Astrocyte of the cerebellum (primary cell): ENCODE data around the gene KCNJ13.

Experiments
- DNase-seq: peaks from one replicate; pipeline ENCODE4 v3.0.0-alpha.2; 2011; ENCODE audit warnings: low read depth
- H3K4me3 ChIP-seq: 2 replicates; pipeline ENCODE4 v1.5.1; 2011; ENCODE audit warnings: mild to moderate bottlenecking, low read depth, low read length, moderate library complexity
- in situ Hi-C: cut with HindIII; loops from 2 replicates; pipeline ENCODE4 v1.10.0; 2017; ENCODE audit warnings: low sequenced_read_pairs
- TF ChIP-seq, protein P1 (sequence below): IDR thresholded peaks from 2 replicates; pipeline ENCODE4 v1.5.1; 2012; ENCODE audit warnings: low read length, low read depth, moderate library complexity, mild to moderate bottlenecking; ENCODE audit errors: missing control alignments

KCNJ13 gene

DNA sequence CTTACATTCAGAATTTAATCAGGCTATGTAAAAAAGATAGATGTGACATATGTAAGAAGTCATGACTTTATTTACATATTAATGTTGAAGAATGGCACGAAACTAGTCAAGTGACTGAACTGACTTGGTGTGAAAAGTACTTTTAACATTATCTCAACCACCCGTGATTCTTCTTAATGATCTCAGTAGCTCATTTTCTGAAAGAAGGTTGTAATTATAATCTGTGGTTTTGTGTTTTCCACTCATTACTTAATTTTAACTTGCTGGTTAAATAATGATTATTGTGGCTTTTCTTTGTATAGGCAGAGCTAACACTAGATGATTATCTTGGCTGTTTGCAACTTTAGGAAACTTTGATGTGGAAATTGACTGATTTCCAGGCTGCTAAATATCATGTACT, 18.5 kb downstream of the KCNJ13 start:
- TF ChIP-seq, protein P1, sequence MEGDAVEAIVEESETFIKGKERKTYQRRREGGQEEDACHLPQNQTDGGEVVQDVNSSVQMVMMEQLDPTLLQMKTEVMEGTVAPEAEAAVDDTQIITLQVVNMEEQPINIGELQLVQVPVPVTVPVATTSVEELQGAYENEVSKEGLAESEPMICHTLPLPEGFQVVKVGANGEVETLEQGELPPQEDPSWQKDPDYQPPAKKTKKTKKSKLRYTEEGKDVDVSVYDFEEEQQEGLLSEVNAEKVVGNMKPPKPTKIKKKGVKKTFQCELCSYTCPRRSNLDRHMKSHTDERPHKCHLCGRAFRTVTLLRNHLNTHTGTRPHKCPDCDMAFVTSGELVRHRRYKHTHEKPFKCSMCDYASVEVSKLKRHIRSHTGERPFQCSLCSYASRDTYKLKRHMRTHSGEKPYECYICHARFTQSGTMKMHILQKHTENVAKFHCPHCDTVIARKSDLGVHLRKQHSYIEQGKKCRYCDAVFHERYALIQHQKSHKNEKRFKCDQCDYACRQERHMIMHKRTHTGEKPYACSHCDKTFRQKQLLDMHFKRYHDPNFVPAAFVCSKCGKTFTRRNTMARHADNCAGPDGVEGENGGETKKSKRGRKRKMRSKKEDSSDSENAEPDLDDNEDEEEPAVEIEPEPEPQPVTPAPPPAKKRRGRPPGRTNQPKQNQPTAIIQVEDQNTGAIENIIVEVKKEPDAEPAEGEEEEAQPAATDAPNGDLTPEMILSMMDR: no peak
- no peak for DNase-seq
- no peak overlapping the region for H3K4me3 ChIP-seq
- in situ Hi-C loops: no loop called here

DNA sequence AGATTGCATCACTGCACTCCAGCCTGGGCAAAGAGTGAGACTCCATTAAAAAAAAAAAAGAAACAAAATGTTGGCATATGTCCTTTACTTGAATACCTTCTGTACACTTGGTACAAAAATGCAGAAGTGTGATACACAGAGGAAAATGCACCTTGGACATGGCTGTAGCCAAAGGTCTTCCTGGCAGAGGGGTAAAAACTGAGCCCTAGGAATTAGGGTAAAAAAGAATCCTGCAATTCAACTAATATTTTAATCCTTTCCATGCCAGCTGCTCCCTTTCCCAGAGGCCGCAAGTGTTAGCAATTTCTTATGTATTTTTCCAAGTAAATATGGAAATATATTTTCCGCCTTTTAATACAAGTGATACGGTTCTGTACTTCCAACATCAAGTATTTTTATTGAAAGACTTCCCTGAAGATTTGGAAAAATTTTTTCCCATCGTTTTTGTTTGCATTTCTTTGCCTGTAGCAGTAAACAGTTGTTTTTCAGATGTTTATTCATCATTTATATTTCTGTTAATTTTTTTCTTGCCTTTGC, 26.2 kb downstream of the KCNJ13 start:
- H3K4me3 ChIP-seq: no peak overlapping the region
- DNase-seq: no peak
- in situ Hi-C loops: no loop called here
- TF ChIP-seq, protein P1: no peak

DNA sequence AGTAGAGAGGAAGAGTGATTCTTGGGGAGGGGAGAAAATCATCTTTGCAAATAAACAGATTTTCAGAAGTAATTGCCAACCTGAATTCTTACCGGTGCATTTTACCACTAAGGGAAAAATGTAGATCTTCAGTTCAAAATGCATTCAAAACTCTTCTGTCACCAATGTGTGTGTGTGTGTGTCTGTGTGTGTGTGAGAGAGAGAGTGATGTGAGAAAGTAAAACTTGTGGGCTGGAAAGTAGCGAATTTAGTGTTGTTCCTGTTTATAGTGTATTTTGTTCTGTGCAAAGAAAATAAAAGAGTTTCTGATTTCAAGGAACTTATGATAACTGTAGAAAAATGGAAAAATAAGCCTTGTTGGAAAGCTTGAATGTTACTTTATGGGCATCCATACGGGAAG, 27.0 kb downstream of the KCNJ13 start:
- in situ Hi-C loops: no loop called here
- H3K4me3 ChIP-seq: no peak overlapping the region
- DNase-seq: no peak
- TF ChIP-seq, protein P1: no peak

DNA sequence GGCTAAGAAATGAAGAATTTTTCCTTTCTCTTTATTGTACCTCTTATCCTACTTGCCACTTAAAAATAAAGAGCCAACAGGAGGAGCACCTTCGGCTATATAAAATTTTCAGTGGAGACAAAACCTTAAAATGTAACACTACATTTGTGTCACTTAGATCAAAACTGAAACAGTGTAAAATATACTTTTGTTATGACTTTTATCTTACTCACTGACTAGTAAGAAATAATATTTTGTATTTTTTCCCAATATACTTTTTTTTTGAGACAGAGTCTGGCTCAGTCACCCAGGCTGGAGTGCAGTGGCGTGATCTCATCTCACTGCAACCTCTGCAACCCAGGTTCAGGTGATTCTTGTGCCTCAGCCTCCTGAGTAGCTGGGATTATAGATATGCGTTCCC, 28.3 kb downstream of the KCNJ13 start:
- no peak overlapping the region for H3K4me3 ChIP-seq
- TF ChIP-seq, protein P1: no peak
- DNase-seq: no peak
- in situ Hi-C loops: no loop called here

DNA sequence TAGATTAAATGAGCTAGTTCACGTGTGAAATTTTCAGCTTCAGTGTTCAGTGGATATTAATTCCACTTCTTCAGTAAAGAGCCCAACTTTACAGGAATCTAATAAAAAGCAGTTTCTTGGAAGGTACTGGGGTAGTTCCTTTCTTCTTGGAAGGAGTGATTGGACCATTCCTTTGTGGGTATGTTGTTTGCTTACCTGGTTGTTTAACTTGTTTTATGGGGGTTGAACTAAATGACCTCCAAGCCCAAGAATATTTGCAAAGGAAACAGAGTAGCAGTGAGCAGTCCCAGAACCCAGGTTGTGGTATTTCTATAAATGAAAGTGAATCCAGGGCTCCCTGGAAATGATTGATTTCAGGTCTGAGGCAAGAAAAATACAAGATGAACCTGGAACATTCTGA, 31.4 kb downstream of the KCNJ13 start:
- in situ Hi-C loops: no loop called here
- H3K4me3 ChIP-seq: no peak overlapping the region
- DNase-seq: no peak
- TF ChIP-seq, protein P1: no peak

DNA sequence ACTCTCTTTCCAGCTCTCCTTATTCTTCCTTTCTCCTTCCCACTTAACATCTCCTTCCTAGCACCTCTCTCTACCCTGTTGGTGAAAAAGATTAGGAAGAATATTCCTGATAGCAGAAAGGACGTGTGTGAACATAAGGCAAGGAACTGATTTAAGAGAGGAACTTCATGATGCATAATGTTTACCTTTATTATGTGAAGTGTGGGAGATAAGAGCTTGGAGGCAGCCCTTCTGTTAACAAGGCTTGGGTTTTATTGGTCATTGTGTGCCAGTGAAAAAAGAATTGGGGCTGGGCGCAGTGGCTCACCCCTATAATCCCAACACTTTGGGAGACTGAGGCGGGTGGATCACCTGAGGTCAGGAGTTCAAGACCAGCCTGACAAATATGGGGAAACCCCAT, 34.4 kb downstream of the KCNJ13 start:
- H3K4me3 ChIP-seq: no peak overlapping the region
- in situ Hi-C loops: no loop called here
- no peak for DNase-seq
- TF ChIP-seq, protein P1: no peak

DNA sequence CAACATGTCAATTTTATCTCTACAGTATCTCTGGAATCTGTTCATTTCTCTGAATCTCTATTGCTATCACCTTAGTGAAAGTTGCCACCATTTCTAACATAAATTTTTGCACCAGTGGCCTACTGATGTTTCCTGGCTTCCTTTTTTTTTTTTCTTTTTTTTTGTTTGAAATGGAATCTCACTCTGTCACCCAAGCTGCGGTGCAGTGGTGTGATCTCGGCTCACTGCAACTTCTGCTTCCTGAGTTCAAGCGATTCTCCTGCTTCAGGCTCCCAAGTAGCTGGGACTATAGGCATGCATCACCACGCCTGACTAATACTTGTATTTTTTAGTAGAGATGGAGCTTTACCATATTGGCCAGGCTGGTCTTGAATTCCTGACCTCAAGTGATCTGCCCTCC, 35.1 kb downstream of the KCNJ13 start:
- TF ChIP-seq, protein P1: no peak
- in situ Hi-C loops: no loop called here
- H3K4me3 ChIP-seq: no peak overlapping the region
- DNase-seq: no peak
